Vein endothelial cell (primary cell): Measurements from ENCODE around the gene CRYBG3. TPM values are rescaled to one million over a fixed set of nuclear protein-coding genes. Genes with fewer than 3 reads are reported as not detected.

Source experiments
- total RNA-seq: library from RNA; depleted of rRNA; stranded (reverse); fragments of >200 nt; gene quantifications from 2 replicates; pipeline ENCODE4 v1.2.3, GENCODE V29; 2012

The CRYBG3 gene
- total RNA-seq, result 21.9 and 28.1 TPM in 2 replicates

DNA sequence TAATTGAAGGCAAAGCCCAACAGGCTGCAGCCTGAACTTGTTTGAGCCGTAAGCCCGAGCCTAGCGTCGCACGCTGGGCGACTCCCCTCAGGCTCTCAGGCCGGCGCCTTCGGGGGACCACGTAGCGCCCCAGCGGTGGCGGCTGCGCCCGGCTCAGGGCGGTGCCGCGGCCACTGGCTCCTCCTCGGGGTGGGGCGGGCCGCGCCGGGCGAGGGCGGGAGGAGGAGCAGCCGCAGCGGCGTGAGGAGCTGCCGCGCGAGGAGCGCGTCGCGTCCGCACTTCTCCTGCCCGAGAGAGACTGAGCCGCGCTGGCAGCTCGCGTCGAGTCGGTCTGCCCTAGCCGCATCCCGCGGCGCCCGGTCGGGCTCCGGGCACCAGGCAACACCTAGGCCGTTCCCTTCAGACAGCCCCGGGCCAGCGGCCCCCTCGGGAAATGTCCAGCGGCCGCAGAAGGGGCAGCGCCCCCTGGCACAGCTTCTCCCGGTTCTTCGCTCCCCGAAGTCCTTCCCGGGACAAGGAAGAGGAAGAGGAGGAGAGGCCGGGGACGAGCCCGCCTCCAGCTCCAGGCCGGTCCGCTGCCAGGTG, at the start of gene CRYBG3:
Gene CRYBG3 (plus strand): TSS at position 238 of the 585 bp plus-strand sequence. CDS start 196 bp downstream, at position 434.

GRCh38 chr3:97971679-97972567, 150.1 kb downstream of the CRYBG3 start, which contains the start of gene RIOX2:
RIOX2 (minus strand) TSS chr3:97972431; CDS start chr3:97967593, 4,838 bp downstream.

Other genes with a start within 250 kb of the CRYBG3 start
- gene ARL6, start 57.3 kb upstream of the CRYBG3 start, total RNA-seq, result 5.9 and 7.7 TPM in 2 replicates
- 26.1 and 29.1 TPM in 2 replicates for gene RIOX2, start 150.4 kb downstream of the CRYBG3 start, total RNA-seq
- not detected in 2 replicates for gene GABRR3, start 213.3 kb downstream of the CRYBG3 start, total RNA-seq